ENCODE results near the gene CADM1. TPM values are rescaled to one million over a fixed set of nuclear protein-coding genes. Genes with fewer than 3 reads are reported as not detected.
"Not testable (repeated sequence)": the region's sequence is repeated elsewhere in the genome, so short reads cannot be mapped to it uniquely, and the experiment has no call there.

The CADM1 gene
- total and polyA plus RNA-seq, 2 donors from 2014 or later, result 24.0 to 33.5 TPM

GRCh38 chr11:115475564-115475963 is 28.7 kb downstream of the CADM1 start:
- Histone ChIP-seq H3K4me3 (ENCODE audit: low read length in 3 of 3) (no peak overlapping the region), H3K36me3 (ENCODE audit: control insufficient read depth in 2 of 3, insufficient read depth in 3 of 3, low read length in 3 of 3) (no peaks in the 10 kb centered on the region), H3K9me3 (ENCODE audit: control insufficient read depth in 2 of 3, insufficient read depth in 1 of 3, low read length in 3 of 3) (no peaks in the 10 kb centered on the region), H3K9ac (ENCODE audit: low read length in 3 of 3) (no peak overlapping the region), H3K27ac (ENCODE audit: low read depth in 2 of 2, low read length in 2 of 2) (no peak overlapping the region), H3K4me1 (ENCODE audit: control insufficient read depth in 2 of 3, insufficient read depth in 2 of 3, low read depth in 1 of 3, low read length in 3 of 3) (peaks cover 0 to 2% (median 0%) of the 10 kb centered on the region in 3 donors), H3K27me3 (ENCODE audit: control insufficient read depth, insufficient read depth, low read length) (no peaks in the 10 kb centered on the region)
- no peak for FAIRE-seq
- TF ChIP-seq, protein P1, sequence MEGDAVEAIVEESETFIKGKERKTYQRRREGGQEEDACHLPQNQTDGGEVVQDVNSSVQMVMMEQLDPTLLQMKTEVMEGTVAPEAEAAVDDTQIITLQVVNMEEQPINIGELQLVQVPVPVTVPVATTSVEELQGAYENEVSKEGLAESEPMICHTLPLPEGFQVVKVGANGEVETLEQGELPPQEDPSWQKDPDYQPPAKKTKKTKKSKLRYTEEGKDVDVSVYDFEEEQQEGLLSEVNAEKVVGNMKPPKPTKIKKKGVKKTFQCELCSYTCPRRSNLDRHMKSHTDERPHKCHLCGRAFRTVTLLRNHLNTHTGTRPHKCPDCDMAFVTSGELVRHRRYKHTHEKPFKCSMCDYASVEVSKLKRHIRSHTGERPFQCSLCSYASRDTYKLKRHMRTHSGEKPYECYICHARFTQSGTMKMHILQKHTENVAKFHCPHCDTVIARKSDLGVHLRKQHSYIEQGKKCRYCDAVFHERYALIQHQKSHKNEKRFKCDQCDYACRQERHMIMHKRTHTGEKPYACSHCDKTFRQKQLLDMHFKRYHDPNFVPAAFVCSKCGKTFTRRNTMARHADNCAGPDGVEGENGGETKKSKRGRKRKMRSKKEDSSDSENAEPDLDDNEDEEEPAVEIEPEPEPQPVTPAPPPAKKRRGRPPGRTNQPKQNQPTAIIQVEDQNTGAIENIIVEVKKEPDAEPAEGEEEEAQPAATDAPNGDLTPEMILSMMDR (IDR thresholded peaks at IDR 0.05; ENCODE audit: borderline replicate concordance, extremely low read depth, insufficient read depth), result no peak
- no peak for DNase-seq
- intact Hi-C loops (cut with DNase I), result no loop called here

DNA sequence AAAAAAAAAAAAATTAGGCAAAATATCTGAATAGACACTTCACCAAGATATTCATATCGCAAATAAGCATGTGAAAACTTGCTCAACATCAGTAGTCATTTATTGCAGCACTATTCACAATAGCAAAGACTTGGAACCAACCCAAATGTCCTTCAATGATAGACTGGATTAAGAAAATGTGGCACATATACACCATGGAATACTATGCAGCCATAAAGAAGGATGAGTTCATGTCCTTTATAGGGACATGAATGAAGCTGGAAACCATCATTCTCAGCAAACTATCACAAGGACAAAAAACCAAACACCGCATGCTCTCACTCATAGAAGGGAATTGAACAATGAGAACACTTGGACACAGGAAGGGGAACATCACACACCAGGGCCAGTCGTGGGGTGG is 29.9 kb downstream of the CADM1 start:
- H3K36me3 ChIP-seq (ENCODE audit: control insufficient read depth in 2 of 3, insufficient read depth in 3 of 3, low read length in 3 of 3); H3K4me1 ChIP-seq (ENCODE audit: control insufficient read depth in 2 of 3, insufficient read depth in 2 of 3, low read depth in 1 of 3, low read length in 3 of 3); H3K9me3 ChIP-seq (ENCODE audit: control insufficient read depth in 2 of 3, insufficient read depth in 1 of 3, low read length in 3 of 3); H3K9ac ChIP-seq (ENCODE audit: low read length in 3 of 3); intact Hi-C loops (cut with DNase I); FAIRE-seq; H3K4me3 ChIP-seq (ENCODE audit: low read length in 3 of 3); H3K27ac ChIP-seq (ENCODE audit: low read depth in 2 of 2, low read length in 2 of 2); H3K27me3 ChIP-seq (ENCODE audit: control insufficient read depth, insufficient read depth, low read length); DNase-seq: not testable (repeated sequence)

GRCh38 chr11:115473167-115473566 is 31.0 kb downstream of the CADM1 start:
- H3K36me3 ChIP-seq (ENCODE audit: control insufficient read depth in 2 of 3, insufficient read depth in 3 of 3, low read length in 3 of 3), result no peaks in the 10 kb centered on the region
- H3K9me3 ChIP-seq (ENCODE audit: control insufficient read depth in 2 of 3, insufficient read depth in 1 of 3, low read length in 3 of 3), result no peaks in the 10 kb centered on the region
- no peak for DNase-seq
- intact Hi-C loops (cut with DNase I), result no loop called here
- FAIRE-seq, result no peak
- H3K4me1 ChIP-seq (ENCODE audit: control insufficient read depth in 2 of 3, insufficient read depth in 2 of 3, low read depth in 1 of 3, low read length in 3 of 3), result peaks cover 0 to 2% (median 0%) of the 10 kb centered on the region in 3 donors
- TF ChIP-seq, protein P1 (IDR thresholded peaks at IDR 0.05; ENCODE audit: borderline replicate concordance, extremely low read depth, insufficient read depth), result no peak
- no peaks in the 10 kb centered on the region for H3K27me3 ChIP-seq (ENCODE audit: control insufficient read depth, insufficient read depth, low read length)
- H3K9ac ChIP-seq (ENCODE audit: low read length in 3 of 3), result no peak overlapping the region
- no peak overlapping the region for H3K4me3 ChIP-seq (ENCODE audit: low read length in 3 of 3)
- H3K27ac ChIP-seq (ENCODE audit: low read depth in 2 of 2, low read length in 2 of 2), result no peak overlapping the region

DNA sequence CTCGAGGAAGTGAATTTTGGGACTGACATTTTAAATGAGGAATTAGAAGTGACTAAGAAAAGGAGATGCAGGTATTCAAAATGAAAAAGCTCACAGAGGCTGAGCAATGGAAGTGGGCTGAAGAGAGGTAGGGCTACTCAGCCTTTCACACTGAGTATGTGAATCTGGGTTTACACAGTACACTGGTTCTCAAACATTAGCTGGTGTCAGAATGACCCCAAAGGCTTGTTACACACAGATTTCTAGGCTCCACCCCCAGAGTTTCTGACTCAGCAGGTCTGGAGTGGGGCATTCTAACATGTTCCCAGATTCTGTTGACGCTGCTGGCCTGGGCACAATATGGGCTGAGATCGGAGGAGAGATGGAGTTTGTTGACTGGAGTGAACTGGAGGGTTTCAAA is 32.8 kb downstream of the CADM1 start:
- Histone ChIP-seq H3K36me3 (ENCODE audit: control insufficient read depth in 2 of 3, insufficient read depth in 3 of 3, low read length in 3 of 3) (no peaks in the 10 kb centered on the region), H3K27me3 (ENCODE audit: control insufficient read depth, insufficient read depth, low read length) (no peaks in the 10 kb centered on the region), H3K9me3 (ENCODE audit: control insufficient read depth in 2 of 3, insufficient read depth in 1 of 3, low read length in 3 of 3) (no peaks in the 10 kb centered on the region), H3K4me1 (ENCODE audit: control insufficient read depth in 2 of 3, insufficient read depth in 2 of 3, low read depth in 1 of 3, low read length in 3 of 3) (peaks cover 0 to 2% (median 0%) of the 10 kb centered on the region in 3 donors), H3K27ac (ENCODE audit: low read depth in 2 of 2, low read length in 2 of 2) (peak overlapping the region in 1 of 2 donors; percentile 32), H3K9ac (ENCODE audit: low read length in 3 of 3) (no peak overlapping the region), H3K4me3 (ENCODE audit: low read length in 3 of 3) (no peak overlapping the region)
- intact Hi-C loops (cut with DNase I), result no loop called here
- DNase-seq (peak in 1 of 5 donors; percentile 45), FAIRE-seq (no peak)
- TF ChIP-seq, protein P1 (IDR thresholded peaks at IDR 0.05; ENCODE audit: borderline replicate concordance, extremely low read depth, insufficient read depth), result no peak
